Body of pancreas (tissue), 4 donors: Measurements from ENCODE around the gene RAET1L. TPM values are rescaled to one million over a fixed set of nuclear protein-coding genes. Genes with fewer than 3 reads are reported as not detected.
A peak's percentile ranks its signal among the peaks of the same experiment; 100 is the strongest.

Experiments used
- ATAC-seq: fragments of 150-250 bp; one replicate; pipeline ENCODE4 v1.9.1; 2016
- DNase-seq, 4 donors: peaks; one replicate each; pipeline ENCODE4 v3.0.0-alpha.2; 2019
- H3K27ac ChIP-seq, 4 donors: fragments of 200-600 bp; sonication (generic); 1 replicate in 3 of 4; 2 replicates in 1 of 4; pipeline versions ENCODE4 v1.5.1 to v1.6.1; 2016 to 2019; ENCODE audit warnings: mild to moderate bottlenecking in 1 of 4, mixed read lengths in 1 of 4, moderate library complexity in 1 of 4
- H3K27me3 ChIP-seq, 2 donors: fragments of 200-600 bp; sonication (generic); one replicate each; pipeline ENCODE4 v1.6.0; 2016; ENCODE audit warnings: mild to moderate bottlenecking in 1 of 2
- H3K36me3 ChIP-seq, 2 donors: fragments of 200-600 bp; sonication (generic); replicated peaks in 1 of 2; 2 replicates each; pipeline ENCODE4 v1.5.1; 2016; ENCODE audit warnings: low read depth in 2 of 2; ENCODE audit not compliant: insufficient read depth in 1 of 2
- H3K4me1 ChIP-seq: fragments of 200-600 bp; sonication (generic); one replicate; pipeline ENCODE4 v1.6.0; 2016
- H3K4me3 ChIP-seq, 2 donors: fragments of 200-600 bp; sonication (generic); 1 replicate in 1 of 2; 2 replicates in 1 of 2; pipeline ENCODE4 v1.5.1; 2016 to 2019
- H3K9me3 ChIP-seq, 3 donors: fragments of 200-600 bp; sonication (generic); 1 replicate in 2 of 3; 2 replicates in 1 of 3; pipeline ENCODE4 v1.5.1; 2016
- CTCF ChIP-seq, 7 experiments: fragments of 450-650 bp in 4 of 7; fragments of 200-600 bp in 3 of 7; sonication (generic) in 3 of 7; IDR thresholded peaks; one replicate each; pipeline ENCODE4 v1.5.1; 2016 to 2019; ENCODE audit warnings: antibody characterized with exemption in 7 of 7
- POLR2A ChIP-seq, 3 donors: fragments of 450-650 bp; IDR thresholded peaks; one replicate each; pipeline ENCODE4 v1.6.1; 2016; ENCODE audit warnings: antibody characterized with exemption in 3 of 3, mild to moderate bottlenecking in 2 of 3
- WGBS, 2 donors: methylation state at CpG; one replicate each; pipeline ENCODE4 v1.1.5; 2017; 5-methylcytosine and 5-hydroxymethylcytosine counted together
- intact Hi-C: fragments of 100-400 bp; cut with DNase I; formaldehyde crosslinking; loops from one replicate; pipeline ENCODE4 v1.15.1; 2023
- total RNA-seq, 2 donors: library from RNA; depleted of rRNA; stranded (reverse); fragments of >200 nt; gene quantifications; one replicate each; pipeline ENCODE4 v1.1.0, GENCODE V29; 2016

Gene RAET1L
- total RNA-seq, 2 donors from 2014 or later = not detected

- no peaks in the 10 kb centered on the region for H3K4me1 ChIP-seq
- H3K36me3 ChIP-seq = no peaks in the 10 kb centered on the region
- no peak for DNase-seq
- TF ChIP-seq POLR2A (IDR thresholded peaks at IDR 0.05) (no peak), CTCF (IDR thresholded peaks at IDR 0.05) (no peak)
- ATAC-seq = no peak
- H3K27me3 ChIP-seq = no peaks in the 10 kb centered on the region
- WGBS, 2 donors = 59 to 70% methylated on average over 4 of the region's 4 CpGs
- no peaks in the 10 kb centered on the region for H3K9me3 ChIP-seq
- intact Hi-C loops = no loop called here
- no peak overlapping the region for H3K4me3 ChIP-seq
- no peak overlapping the region for H3K27ac ChIP-seq
Observed at GRCh38 chr6:150048099-150048498, 22.8 kb upstream of the RAET1L start.

GRCh38 chr6:150046943-150047342 is 21.6 kb upstream of the RAET1L start:
- intact Hi-C loops = no loop called here
- Histone ChIP-seq H3K4me1 (no peaks in the 10 kb centered on the region), H3K27ac (no peak overlapping the region), H3K4me3 (no peak overlapping the region), H3K36me3 (no peaks in the 10 kb centered on the region), H3K27me3 (no peaks in the 10 kb centered on the region), H3K9me3 (no peaks in the 10 kb centered on the region)
- 77 to 90% methylated on average over 1 of the region's 1 CpG for WGBS, 2 donors
- TF ChIP-seq POLR2A (IDR thresholded peaks at IDR 0.05) = no peak
- TF ChIP-seq CTCF (IDR thresholded peaks at IDR 0.05) = no peak
- DNase-seq (no peak), ATAC-seq (no peak)

DNA sequence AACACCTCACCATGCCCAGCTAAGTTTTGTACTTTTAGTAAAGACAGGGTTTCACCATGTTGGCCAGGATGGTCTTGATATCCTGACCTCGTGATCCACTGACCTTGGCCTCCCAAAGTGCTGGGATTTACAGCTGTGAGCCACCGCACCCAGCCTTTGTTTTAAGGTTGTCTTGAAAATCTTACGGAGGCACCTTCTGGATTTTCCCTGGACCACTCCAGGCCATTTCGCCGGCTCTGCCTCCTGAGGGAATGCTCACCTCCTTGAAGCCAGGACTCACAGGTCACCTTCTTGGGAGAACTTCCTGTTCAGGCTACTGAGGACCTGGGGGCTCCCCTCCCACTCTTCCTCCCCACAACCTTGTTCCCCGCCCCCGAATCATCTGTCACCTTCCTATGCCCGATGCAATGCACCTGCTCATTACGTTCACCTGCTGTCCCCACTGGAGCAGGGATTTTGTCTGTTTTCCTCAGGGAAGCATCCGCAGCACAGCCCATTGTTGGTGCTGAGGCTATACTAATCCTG is 19.4 kb upstream of the RAET1L start:
- no peaks in the 10 kb centered on the region for H3K27me3 ChIP-seq
- no peaks in the 10 kb centered on the region for H3K36me3 ChIP-seq
- no peaks in the 10 kb centered on the region for H3K9me3 ChIP-seq
- ATAC-seq (no peak), DNase-seq (no peak)
- intact Hi-C loops = no loop called here
- H3K4me1 ChIP-seq = no peaks in the 10 kb centered on the region
- 86 to 88% methylated on average over 10 of the region's 10 CpGs for WGBS, 2 donors
- no peak overlapping the region for H3K4me3 ChIP-seq
- no peak overlapping the region for H3K27ac ChIP-seq
- TF ChIP-seq POLR2A (IDR thresholded peaks at IDR 0.05) (no peak), CTCF (IDR thresholded peaks at IDR 0.05) (no peak)

DNA sequence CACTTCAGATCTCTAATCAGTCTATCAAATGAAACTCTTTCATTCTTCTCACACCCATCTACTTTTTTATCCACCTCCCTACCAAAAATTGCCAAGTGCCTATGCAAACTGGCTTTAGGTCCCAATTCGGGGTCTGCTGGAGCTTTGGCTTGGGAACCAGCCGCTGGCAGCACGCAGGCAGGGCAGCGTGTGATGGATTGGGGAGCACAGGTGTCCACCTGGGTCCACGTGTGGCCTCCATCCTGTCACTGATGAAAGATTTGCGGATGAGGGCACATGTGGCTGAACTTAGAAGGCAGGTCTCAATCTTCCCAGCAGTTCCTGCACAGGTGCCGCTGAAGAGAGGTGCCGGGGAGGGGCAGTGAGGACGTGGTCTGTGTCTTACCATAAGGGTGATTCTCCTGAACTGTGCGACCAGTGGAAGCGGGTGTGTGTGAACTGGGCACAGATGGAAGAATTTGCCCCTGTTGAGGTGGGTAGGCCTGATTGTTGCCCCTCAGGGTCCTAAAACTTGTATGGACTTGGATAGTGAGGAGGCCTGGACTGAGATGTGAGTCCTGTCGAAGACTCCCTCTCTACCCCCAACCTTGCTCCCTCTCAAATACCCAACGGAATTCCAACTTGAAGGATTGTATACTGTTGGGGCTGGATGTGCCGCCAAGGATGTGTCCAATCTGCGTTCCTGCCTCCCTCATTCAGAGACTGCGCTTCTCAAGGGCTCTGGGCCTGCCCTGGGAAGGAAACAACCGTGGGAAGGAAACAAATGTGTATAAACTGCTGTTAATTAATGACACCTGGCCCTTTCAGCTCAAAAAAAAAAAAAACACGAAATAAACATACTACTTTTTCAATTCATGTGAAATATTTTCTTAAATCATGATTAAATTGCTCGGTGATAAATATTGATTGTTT is 18.4 kb upstream of the RAET1L start:
- WGBS, 2 donors = 61 to 66% methylated on average over 18 to 19 of the region's 19 CpGs
- H3K4me1 ChIP-seq = no peaks in the 10 kb centered on the region
- no peaks in the 10 kb centered on the region for H3K36me3 ChIP-seq
- H3K9me3 ChIP-seq = no peaks in the 10 kb centered on the region
- ATAC-seq (no peak), DNase-seq (peak in 1 of 4 donors; percentile 24)
- TF ChIP-seq POLR2A (IDR thresholded peaks at IDR 0.05) (no peak), CTCF (IDR thresholded peaks at IDR 0.05) (no peak)
- peaks cover 0 to 6% of the 10 kb centered on the region in 2 donors for H3K27me3 ChIP-seq
- no peak overlapping the region for H3K27ac ChIP-seq
- intact Hi-C loops = no loop called here
- H3K4me3 ChIP-seq = no peak overlapping the region
